ENCODE results near the gene PSMB10. TPM values are rescaled to one million over a fixed set of nuclear protein-coding genes. Genes with fewer than 3 reads are reported as not detected.

The PSMB10 gene
- total RNA-seq, 1 donor from 2014 or later = 17.2 TPM

DNA sequence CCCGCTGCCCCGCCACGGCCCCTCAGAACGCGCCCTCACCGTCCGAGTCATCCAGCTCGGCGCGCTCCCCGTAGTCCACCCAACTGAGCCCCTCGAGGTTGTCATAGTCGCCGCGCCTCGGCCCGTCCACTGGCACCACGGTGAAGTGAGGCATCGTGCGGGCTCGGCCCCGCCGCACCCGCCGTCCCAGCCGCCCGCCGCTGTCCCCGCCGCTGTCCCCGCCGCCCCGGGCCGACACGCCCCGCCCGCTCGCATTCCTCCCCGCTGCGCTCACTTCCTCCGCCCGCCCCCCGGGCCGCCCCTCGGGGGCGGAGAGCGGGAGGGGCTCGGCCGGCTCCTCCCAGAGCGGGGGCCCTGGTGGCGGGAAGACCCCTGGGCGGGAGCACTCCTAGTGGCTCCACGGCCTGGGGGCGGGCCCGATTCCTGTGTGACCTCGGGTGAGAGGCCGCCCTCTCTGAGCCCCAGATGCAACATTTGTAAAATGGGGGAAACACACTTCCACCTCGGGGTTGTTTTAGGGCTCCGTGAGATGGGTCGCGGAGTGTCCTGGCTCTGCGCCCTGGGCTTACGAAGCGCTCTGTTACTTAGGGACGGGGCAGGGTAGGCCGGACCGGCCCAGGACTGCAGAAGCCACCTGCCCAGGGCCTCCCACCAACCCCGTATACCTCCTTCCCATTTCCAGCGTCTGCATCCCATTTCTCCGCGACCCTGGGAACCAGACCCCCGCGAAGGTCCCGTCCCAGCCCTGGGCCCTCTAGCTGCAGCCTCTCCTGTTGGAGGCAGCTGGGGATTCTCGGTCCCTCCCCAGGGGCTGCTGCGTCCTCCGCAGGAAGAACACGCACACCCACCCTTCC lies 32.0 kb upstream of the PSMB10 start, which contains the start of gene SLC12A4:
Gene SLC12A4, minus strand, starts transcription at position 238 of the 854 bp plus-strand sequence. Its CDS starts 84 bp downstream, at position 154.
- peak; percentile 78 to 87 for DNase-seq (ENCODE audit: low spot score in 2 of 2, unreplicated experiment in 2 of 2)
- Mint-ChIP-seq H3K4me1 (peaks cover 39% of the 10 kb centered on the region), H3K36me3 (no peaks in the 10 kb centered on the region), H3K9me3 (no peaks in the 10 kb centered on the region), H3K4me3 (peak within 1 kb of the TSS; percentile 100), H3K27ac (peak within 1 kb of the TSS; percentile 100), H3K27me3 (ENCODE audit: low read depth) (no peaks in the 10 kb centered on the region)
- no peak for TF ChIP-seq CTCF (IDR thresholded peaks at IDR 0.05; ENCODE audit: unreplicated experiment)

DNA sequence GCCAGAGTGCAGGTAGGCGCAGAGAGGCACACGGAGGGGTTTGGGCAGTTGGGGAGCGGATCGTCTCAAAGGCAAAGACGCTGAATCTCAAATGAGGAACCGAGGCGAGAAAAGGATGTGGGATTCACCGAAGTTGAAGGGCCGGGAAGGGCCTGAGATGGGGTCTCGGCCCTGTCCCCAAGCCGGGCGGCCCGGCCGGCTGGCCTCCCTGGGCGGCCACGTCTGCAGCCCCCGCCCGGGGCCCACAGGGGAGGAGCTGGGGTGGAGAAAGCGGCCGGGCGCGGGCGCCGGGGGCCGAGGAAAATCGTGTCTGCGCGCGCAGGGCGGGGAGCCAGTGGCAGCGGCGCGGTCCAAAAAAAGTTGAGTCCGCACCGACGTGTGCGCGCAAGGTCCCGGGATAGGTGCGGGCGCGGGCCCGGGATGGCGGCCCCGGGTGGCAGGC lies 31.3 kb upstream of the PSMB10 start:
- H3K27me3 Mint-ChIP-seq (ENCODE audit: low read depth) = no peaks in the 10 kb centered on the region
- TF ChIP-seq CTCF (IDR thresholded peaks at IDR 0.05; ENCODE audit: unreplicated experiment) = no peak
- no peaks in the 10 kb centered on the region for H3K9me3 Mint-ChIP-seq
- peak in 1 of 2 experiments; percentile 66 for DNase-seq (ENCODE audit: low spot score in 2 of 2, unreplicated experiment in 2 of 2)
- H3K4me1 Mint-ChIP-seq = peaks cover 39% of the 10 kb centered on the region
- peaks cover under 1% of the 10 kb centered on the region for H3K36me3 Mint-ChIP-seq
- H3K4me3 Mint-ChIP-seq = peak overlapping the region; percentile 100
- H3K27ac Mint-ChIP-seq = peak overlapping the region; percentile 100

DNA sequence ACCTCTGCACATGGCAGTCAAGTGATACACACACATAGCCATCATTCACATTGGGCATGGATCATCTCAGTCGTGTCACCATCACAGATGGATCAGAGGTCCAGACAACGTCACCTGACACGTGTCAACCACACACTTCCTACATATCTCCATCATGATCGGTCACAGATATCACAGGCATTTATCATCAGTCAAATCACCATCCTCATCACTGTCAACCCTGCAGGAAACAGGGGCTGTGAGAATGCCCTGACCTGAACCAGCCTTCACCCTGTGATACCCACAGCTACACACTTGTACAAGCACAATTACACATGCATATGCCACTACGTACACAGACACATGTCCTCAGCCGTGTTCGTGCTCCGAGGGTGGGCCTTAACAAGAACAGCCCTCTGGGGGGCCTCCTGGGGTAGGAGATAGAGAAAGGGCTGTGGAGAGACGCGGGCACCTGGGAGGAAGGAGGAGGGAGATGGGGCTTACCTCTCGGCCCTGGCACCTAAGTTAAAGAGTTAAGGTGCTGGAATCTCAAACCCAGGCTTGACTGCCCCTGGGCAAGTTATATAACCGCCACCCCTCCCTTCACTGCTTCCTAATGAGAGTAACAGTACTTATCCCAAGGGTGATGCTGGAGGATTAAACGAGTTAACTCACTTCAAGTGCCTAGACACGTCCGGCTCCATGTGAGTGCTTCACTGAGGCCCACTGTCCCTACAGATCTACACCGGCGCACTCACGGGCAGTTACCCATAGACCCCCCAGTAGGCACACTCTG lies 30.7 kb upstream of the PSMB10 start:
- Mint-ChIP-seq H3K9me3 (no peaks in the 10 kb centered on the region), H3K27ac (peak overlapping the region; percentile 100), H3K4me3 (peak overlapping the region; percentile 100), H3K36me3 (peaks cover 4% of the 10 kb centered on the region), H3K27me3 (ENCODE audit: low read depth) (no peaks in the 10 kb centered on the region), H3K4me1 (peaks cover 39% of the 10 kb centered on the region)
- no peak for DNase-seq (ENCODE audit: low spot score in 2 of 2, unreplicated experiment in 2 of 2)
- TF ChIP-seq CTCF (IDR thresholded peaks at IDR 0.05; ENCODE audit: unreplicated experiment) = no peak

DNA sequence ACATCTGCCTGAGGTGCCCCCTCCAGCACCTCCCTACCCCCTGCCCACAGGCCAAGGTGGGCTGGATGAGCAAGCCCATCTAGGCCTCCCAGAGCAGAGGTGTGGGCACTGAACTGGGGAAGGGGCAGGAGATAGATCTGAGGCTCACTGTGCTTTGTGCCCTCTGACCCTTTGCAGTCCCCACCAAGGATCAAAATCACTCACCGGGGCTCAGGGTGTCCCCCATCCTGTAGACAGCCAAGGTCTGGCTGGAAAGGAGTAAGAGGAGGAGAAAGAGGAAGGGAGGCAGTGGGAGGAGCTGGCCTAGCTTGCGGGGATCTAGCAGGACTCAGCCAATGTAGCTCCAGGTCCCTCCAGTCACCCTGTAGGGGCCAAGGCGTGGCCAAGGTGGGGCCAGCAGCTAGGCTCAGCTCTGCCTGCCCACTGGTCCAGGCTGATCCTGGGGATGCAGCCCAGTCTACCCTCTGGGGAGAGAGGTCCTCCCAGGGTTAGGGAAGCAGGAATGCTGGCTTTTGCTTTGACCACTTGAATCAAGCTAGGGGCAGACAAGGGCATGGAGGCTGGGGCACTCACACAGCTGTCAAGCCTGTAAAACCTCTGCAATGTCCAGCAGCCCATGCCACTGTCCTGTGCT lies 30.0 kb upstream of the PSMB10 start:
- DNase-seq (ENCODE audit: low spot score in 2 of 2, unreplicated experiment in 2 of 2) = no peak
- no peak for TF ChIP-seq CTCF (IDR thresholded peaks at IDR 0.05; ENCODE audit: unreplicated experiment)
- H3K27me3 Mint-ChIP-seq (ENCODE audit: low read depth) = no peaks in the 10 kb centered on the region
- H3K4me3 Mint-ChIP-seq = peak overlapping the region; percentile 100
- H3K4me1 Mint-ChIP-seq = peaks cover 39% of the 10 kb centered on the region
- no peaks in the 10 kb centered on the region for H3K9me3 Mint-ChIP-seq
- H3K36me3 Mint-ChIP-seq = peaks cover 10% of the 10 kb centered on the region
- peak overlapping the region; percentile 100 for H3K27ac Mint-ChIP-seq

Measured in mesothelial cell of epicardium (in vitro differentiated cells).